NCI-H510A (cell line): Measurements from ENCODE around the gene PNMA1.

Experiments
- DNase-seq: peaks from one replicate; lab custom pipeline; 2025; lab: John Stamatoyannopoulos, UW

PNMA1 gene, protein sequence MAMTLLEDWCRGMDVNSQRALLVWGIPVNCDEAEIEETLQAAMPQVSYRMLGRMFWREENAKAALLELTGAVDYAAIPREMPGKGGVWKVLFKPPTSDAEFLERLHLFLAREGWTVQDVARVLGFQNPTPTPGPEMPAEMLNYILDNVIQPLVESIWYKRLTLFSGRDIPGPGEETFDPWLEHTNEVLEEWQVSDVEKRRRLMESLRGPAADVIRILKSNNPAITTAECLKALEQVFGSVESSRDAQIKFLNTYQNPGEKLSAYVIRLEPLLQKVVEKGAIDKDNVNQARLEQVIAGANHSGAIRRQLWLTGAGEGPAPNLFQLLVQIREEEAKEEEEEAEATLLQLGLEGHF

DNA sequence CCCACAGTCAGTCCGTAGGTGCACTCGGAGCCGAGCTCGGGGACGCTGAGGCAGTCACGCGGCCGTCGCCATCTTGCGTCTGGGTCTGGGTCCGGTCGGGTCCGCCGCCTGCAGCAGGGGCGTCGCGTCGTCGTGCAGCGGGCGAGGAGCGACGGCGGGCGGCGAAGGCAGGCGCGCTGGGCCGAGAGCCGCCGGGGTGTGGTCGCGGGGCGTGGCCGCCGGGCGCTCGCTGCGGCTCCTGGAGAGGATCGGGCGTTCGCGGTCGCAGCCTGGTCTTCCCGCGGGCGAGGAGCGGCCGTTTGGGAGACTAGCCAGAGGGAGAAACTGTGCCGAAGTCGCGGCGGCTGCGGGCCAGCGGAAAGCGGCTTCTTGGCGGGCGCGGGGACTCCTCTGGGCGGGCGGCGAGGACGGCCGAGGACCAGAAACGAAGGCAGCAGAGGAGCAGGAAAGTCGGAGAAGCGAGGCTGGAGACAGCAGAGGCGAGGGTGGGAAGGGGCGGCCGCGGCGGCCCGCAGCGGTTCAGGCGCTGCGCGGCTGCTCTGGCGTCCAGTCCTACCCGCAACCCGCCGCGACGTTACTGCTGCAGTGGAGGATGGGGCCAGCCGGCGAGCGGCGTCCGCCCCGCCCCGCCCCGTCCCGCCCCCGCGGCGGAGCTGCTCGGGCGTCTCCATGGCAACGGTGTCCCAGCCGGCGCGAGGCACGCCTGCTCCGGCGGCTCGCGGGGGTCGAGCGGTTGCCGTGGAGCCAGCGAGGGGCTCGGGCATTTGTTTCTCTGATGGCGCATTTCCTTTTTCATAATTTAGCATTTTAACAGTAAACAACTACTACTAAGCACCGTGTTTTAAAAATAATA lies at the start of gene PNMA1:
Gene PNMA1, minus strand, starts transcription at position 582 of the 853 bp plus-strand sequence. CDS start 745 bp downstream, outside the sequence.
- peak; percentile 79 for DNase-seq

DNA sequence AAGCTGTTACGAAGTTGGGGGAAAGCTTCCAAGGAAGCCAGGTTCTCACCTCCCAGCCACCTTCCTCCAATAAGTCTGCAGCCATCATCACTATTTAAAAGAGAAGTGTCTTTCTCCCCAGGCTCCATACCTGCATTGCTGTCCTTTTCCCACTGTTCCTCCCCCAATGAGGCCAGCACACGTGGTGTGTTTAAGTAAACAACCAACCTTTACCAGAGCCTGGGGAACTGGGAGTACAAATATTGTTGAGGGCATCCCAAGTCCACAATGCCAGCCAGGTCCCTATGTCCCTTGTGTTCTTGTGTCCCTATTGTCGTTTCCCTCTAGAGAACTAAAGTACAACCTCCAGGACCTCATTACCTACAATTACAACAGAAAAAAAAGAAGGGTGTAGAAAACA lies 49.2 kb upstream of the PNMA1 start:
- DNase-seq = peak; percentile 30

DNA sequence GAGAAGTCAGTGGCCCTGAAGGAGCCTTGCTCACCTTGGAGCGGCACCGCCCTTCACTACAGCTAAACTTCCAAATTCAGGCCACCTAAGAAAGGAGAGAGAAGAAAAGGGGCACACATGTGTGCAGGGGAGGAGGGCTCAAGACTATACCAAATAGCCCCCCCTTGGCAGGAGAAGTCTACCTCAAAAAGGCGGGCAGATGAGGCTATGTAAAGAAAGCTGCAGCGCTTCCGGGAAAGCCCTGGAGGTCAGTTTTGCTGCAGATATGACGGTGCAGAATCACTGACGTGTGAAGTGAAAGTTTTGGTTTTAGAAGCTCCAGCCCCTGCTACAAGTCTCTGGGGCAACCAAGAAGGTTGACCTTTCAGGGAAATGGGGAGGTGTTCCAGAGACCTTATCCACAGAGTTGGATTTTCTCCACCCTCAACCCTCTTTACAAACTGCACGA lies 48.2 kb upstream of the PNMA1 start:
- no peak for DNase-seq

DNA sequence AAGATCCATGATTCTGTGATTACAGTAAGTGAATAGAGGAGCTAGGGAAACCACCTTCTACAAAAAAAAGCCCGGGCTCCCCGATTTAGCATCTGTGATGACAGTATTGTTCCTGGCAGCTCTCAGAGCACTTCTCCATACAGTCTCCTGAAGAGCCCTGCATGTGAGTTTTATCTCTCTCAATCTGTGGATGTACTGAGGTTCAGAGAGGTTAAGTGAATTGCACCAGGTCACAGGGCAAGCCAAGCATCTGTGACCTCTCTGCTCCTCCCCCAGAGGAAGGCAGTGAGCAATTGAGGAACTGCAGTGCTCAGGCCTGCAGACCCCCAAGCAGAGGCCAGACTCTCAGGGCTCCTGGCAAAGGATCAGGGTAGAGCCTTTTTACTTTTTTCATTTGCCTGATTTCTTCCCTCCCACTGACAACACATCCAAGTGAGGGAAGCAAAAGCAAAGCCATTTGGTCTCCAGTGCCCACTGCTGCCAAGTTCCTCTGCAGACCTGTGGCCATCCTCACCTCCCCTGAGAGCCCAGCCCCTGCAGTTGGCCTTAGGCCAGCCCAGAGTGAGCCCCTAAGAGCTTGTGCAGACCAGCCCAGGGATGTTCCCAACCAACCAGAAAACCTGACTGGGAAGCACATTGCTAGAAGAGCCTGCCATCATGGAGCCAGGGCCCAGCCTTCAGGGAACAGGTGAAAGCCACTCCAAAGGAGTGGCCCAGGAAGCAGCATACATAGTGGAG lies 47.6 kb upstream of the PNMA1 start:
- no peak for DNase-seq

DNA sequence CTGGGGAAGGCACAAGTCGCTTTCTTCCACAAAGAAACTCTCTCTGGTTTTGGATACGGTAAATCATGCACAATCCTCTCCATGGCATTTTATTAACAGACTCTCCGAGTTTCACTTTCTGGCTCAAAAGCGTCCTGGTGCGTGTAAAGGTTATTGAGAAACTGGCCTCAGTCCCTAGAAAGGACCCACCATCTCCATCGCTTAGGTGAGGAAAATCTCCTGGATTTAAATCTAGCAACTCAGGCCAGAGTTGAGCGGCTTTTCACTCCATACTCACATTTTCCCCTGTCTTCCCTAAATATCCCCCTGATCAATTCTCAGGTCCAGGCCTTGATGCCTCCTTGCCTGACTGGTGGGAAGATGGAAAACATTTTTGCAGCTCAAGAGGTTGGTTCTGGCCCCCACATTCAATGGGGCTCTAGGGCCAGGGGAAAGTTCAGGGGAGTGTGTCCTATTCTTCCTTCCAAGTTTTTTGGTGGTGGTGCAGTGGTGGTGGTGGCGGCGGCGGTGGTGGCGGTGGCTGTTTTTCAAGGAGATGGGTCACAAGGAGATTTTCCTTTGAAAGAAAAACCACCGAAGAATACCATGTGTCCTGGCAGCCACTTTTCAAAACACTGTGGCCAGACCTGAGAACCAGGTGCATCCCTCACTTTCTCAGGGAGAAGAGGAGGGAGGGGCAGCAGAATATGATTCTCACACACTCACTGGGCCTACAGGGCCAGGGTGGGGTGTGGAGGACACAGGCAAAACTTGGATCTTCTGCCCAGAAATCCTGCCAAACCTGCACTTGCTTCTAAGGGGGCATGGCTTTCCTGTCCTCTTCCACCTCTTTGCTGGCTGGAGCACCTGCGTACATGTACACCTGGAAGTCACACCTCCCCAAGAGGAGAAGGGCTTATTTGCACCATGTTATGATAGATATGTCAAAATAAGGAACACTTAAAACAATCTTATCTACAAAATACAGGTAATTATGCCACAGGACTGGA lies 46.7 kb upstream of the PNMA1 start:
- DNase-seq = no peak

DNA sequence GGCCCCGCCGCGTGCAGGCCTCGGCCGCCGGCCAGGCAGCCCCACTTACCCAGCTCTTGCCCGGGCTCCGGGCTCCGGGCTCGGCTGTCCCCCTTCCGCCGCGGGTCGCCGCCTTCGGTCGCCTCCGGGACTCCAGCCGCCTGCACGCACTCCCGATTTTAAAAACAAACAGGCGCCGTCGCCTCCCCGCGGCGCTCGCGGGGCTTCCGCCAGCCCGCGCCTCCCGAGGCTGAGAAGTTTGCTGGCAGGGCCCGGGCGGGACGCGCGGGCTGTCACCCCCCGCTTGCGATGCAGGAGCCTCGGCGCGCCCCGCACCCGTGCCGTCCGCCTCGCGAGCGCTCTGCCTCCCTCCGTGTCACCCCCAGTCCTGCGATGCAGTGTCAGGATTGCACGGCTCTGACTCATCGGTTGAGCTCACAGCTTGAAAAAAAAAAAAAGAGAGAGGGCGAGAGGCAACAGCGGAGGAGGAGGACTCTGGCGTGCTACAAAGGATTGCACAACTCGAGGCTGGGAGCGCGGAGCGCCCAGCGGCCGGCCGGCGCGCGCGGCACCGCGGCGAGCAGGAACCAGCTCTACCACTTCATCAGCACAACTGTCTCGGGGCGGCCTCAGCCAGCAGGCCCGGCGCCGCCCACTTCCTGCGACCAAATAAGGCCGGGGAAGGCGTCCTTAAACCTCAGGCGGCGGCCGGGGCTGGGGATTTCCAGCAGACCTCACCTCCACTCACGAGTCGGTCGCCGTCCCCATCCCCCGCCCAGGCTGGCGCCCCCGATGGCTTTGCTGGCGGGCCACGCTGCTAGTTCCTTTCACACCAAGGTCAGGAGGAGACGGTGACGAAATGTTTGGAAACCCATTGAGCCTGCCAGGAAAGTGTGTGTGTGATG lies 45.8 kb upstream of the PNMA1 start:
- DNase-seq = peak; percentile 96

DNA sequence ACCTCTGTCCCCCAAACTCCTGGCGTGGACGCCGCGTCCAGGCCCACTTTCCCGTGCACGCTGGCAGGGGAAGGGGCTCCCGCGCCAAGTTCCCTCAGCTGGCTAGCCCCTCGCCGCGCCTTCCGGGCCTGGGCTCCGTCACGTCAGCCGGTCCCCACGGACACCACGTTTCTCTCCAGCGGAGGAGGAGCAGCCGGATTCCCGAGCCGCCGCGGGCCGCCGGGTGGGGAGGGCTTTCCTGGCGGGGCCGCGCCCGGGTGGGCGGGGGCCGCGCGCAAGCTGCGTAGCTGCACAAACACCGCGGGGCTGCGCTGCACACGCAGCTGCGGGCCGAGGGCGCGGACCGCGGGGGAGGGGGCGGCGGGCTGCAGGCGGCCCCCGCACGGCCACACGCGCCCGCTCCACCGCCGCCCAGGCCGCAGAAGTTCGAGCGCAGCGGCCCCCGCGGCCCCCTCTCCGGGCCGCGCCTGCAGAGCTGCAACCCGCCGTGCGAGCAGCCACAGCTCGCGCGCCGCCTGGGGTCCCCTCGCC lies 45.1 kb upstream of the PNMA1 start:
- no peak for DNase-seq

DNA sequence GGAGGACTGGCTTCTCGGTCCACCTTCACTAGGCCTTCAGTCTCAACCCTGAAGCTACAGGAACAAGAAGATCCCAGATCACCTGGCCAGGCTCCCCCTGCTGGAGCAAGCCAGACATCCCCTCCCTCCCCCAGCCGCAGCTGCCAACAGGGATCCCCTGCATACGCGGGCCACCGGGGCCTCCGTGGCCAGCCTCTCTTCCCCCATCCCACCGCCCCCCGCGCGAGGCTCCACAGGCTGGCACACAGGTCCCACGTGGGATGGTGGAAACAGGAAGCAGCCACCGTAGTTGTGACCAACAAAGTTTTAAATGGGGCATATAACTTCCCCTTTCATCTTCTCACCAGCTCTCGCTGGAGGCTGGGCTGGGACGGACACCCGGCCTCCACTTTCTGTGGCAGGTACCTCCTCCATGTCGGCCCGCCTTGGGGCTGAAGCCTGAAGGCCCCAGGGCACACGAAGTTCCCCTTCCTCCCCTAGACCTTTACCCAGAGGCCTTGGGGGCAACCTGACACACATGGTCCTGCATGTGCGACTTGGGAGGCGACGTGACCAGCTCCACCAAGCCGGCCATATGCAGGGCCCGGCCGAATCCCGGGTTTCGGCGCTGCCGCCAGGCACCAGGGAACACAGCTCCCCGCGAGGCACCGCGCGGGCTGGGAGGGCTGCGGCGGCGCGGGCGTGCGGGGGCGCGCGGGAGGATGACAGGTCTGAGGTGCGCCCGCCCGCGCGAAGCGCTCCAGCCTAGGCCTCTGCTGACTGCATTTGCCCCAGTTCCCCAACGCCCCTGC lies 44.4 kb upstream of the PNMA1 start:
- DNase-seq = peak; percentile 80

DNA sequence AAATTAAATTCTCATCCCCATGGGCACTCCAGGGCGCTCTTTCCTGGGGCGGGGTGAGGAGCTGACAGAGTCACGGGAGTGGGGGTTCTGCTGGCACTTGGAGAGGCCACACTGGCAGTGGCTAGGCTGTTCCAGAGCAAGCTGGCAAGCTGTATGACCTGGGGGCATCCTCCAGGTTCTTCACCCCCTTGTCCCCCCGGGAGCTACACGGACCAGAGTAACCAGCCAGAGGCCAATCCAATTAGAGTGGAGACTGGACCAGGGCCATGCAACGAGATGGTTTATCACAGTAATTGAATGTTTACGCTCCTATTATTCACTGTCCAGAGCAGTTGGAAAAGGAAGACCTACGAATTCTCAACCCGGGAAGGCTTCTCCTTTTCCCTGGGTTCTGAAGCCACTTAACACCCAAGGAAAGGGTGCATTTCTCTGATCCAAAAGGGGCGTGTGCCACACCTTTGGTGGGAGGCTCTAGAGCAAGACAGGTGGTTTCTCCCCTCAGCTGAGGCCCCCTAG lies 43.8 kb upstream of the PNMA1 start:
- no peak for DNase-seq

DNA sequence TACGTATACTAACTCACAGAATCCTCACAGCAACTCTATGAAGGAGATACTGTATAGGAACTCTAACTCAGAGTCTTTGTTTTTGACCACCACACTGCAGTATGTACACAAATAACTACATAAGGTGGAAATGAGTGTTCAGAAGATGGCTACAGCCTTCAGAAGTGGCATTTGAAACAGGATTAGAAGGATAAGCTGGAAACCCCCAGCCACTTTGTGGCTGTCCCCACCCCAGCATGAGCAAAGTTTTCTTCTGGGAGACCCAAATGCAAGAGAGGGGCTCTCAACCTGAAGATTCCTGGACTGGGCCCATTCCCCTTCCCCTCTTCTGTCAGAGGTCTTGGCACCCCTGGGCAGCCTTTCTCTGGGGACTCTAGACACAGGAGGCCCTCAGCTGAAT lies 43.2 kb upstream of the PNMA1 start:
- no peak for DNase-seq

DNA sequence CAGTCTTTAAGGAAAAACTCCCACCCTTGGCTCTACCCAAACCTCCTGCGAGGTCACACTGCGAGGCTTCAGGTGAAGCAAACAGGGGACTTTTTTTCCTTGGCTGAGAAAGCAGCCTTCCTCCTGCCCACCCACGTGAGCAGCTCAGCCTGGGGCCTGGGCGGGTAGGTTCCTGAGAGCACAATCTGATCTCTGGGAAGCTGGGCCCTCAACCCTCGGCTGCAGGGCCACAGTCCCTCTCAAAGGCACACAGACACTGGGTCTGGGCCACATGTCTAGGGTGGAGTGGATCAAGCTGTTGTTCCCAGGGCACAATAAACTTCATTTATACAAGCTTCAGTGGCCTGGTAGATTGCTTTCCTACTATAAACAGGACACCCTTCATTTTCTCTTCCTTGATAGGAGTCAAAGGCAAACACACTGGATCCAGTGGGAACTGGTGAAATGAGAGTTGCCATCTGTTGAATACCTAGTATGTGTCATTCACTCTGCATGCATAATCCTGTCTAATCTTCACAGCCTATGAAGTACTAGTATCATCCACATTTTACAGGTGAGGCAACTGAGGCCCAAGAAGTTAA lies 41.3 kb upstream of the PNMA1 start:
- no peak for DNase-seq

DNA sequence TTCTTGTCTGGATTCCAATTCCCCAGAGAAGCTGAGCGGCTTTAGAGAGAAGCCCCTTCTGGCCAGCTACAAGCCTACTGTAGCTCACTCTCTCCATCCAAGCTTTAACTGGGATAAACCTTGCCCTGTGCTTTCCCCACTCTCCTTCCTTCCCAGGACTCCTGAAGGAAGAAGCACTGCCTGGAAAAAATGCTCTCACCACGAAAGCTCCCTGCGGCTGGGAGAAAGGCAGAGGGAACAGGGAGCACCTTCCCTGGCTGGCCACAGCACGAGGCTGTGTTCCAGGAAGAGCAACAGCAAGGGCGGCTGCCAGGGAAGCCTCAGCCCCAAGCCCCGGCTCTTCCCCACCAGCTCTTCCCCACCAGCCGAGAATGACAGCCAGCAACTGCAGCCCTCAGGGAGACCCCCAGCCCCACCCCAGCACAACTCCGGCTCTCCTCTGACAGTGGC lies 40.8 kb upstream of the PNMA1 start:
- DNase-seq = no peak

DNA sequence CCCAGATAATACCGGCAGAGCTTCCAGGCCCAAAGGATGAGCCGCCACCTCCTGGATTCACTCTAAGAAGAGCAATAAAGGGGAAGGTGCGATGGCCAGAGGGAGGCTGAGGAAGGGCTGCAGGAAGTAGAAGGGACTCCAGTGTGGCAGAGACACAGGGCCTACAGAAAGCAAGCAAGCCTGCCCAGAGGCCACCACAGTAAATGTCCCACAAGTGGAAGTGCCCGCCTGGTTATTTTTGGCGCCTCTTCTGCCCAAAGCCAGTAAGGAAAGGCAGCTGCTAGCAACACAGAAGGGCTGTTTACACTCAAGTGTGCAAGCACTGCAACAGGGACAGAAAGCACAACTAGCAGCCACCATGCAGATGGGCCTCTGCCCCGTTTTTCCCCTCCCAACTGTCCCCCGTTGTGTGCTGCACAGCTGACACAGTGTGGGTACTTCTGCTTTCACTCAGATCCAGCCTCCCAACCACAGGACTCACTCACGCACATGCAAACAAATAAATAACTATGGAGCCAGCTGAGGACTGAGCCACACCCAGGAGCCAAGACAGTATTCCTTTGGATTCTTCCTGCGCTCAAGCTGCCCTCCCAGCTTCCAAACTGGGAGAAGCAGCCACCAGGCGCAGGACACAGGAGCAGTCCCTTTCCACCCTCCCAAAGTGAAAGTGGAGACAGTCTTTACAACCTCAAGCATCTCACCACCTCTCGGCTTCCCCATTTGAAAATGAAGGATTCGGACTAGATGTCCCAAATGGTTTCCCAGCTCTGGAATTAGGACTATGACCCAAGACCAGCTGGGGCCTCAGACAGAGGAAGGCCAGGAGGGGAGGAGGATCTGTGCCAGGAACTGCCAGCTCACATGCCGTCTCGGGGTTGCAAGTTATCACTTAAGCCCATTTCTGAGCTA lies 40.0 kb upstream of the PNMA1 start:
- no peak for DNase-seq

DNA sequence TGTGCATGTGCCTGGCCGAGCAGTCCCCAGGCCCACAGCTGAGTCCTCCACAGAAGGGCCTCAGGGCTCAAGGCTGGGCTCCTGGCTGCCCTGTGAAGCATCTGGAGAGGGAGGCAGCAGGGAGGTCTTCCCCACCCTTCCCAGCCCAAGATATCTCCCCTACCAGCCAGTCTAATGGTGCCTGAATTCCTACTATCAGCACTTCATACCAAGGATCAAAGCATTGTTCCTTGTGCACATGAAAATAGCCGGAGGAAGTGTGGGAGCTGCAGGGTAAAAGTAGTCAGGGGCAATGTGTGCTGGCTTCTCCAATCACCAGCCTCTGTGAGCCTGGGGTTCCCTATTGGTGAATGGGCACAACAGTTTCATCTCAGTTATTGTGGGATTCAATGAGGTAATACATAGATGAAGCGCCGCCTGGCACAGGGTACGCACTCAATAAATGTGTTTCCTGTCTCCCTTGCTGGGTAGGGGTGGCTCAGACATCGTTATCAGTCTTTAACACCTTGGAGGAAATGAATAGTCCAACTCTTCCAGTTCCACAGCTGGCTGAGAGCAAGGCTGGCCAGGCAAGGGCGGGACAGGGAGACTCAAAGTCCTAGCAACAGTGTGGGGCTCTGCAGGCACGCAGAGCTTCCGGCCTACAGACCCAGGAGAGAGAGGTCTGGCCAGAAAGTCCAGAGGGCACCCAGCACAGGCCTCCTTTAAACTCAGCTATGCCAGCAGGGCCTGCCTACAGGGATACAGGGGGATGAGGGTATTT lies 39.1 kb upstream of the PNMA1 start:
- DNase-seq = no peak

DNA sequence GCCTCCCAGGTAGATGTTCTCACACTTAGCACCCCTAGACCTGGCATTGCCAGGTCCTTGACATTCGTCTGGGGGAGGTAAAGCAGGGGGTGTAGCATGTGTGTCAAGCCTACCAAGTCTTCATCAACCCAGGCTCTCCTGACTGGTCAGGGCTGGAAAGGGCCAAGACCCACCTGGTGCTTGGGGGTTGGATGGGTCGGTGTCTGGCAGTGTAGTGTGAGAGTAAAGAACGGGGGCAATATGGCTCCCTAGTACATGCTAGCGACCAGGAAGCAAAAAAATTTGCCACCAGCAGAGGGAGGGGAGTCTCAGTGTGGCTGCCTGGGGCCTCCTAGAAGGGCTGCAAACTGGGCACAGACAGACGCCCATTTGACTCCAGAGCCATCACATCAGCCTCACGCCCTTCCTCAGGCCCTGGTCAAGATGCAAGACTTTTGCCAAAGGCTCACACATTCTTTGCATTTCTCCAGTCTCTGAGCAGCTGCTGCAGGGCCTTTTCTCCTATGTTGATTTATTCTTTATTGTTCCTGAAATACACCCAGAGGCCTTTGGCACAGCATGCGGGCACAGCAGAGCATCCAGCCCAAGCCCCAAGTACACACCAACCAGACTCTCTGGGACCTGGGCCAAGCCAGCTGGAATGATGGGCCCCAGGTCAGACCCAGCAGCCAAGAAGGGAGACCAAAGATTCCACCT lies 38.3 kb upstream of the PNMA1 start:
- no peak for DNase-seq

DNA sequence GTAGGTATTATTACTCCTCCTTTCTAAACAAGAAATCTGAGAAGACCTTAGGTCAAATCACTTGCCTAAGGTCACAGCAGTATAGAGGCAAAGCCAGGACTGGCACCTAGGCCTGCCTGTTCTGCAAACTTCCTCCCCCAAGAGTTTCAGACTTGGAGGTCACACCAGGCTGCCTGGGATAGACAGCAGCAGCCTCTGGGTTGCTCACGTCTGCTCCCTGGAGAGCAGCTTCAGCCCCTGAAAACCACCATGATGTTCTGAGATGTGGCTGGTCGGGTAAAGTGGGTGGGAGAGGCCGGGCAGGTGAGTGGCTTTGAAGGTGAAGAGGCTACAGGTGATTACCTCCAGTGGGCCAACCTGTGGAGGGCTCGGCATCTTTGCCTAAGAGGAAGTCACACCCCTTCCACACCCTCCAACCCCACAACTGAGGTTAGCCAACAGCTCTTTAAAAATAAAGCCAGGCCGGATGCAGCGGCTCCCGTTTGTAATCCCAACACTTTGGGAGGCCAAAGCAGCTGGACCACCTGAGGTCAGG lies 37.0 kb upstream of the PNMA1 start:
- peak; percentile 38 for DNase-seq
